ENCODE data around the gene KRT86. TPM values are rescaled to one million over a fixed set of nuclear protein-coding genes. Genes with fewer than 3 reads are reported as not detected.

KRT86 gene
- total and polyA plus RNA-seq, 5 donors, result not detected

- H3K27me3 ChIP-seq (ENCODE audit: control insufficient read depth, insufficient read depth), result no peaks in the 10 kb centered on the region
- no peak overlapping the region for H3K27ac ChIP-seq (ENCODE audit: low read length)
- no peaks in the 10 kb centered on the region for H3K9me3 ChIP-seq (ENCODE audit: control insufficient read depth, low read length)
- intact Hi-C loops (cut with DNase I), result no loop called here
- ATAC-seq (no peak), DNase-seq (no peak)
- H3K4me1 ChIP-seq (ENCODE audit: control insufficient read depth, insufficient read depth, low read length), result no peaks in the 10 kb centered on the region
- H3K4me3 ChIP-seq (ENCODE audit: low read length), result no peak overlapping the region
- WGBS, result 51% methylated on average over 1 of the region's 1 CpG
These were observed 48.6 kb downstream of the KRT86 start for GRCh38 chr12:52323001-52323400.

DNA sequence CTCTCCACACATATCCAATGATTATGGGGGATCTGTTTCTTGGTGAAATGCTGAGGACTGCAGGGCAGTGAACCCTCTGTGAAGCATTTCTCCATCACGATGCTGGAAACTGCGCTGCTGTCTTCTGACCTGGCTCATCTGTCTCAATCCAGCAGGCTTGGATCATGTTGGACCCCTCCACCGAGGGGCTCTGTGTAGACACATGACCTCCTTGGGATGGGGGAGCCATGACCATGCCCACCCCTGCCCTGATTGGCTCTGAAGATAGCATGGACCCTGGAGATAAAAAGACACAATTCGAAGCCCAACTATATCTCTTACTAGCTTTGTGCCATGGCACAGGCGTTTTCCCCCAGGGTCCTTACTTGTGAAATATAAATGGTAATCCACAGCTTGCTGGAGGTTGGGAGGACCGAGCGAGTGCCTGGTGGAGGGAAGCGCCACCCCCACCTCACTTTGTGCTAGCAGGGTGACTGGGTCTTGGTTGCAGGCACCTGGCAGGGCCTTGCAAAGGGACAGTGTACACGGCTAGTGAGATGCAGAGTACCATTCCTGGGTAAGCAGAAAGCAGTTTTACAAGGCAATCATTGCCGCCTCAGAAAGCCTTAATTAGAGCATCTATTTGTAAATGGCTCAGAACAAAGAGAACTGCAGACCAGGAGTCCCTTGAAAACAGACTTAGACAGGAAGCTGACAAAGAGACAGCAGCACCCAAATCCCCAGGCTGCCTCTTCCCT is 49.1 kb downstream of the KRT86 start:
- DNase-seq, result no peak
- Histone ChIP-seq H3K4me3 (ENCODE audit: low read length) (no peak overlapping the region), H3K9me3 (ENCODE audit: control insufficient read depth, low read length) (no peaks in the 10 kb centered on the region), H3K27ac (ENCODE audit: low read length) (no peak overlapping the region), H3K27me3 (ENCODE audit: control insufficient read depth, insufficient read depth) (no peaks in the 10 kb centered on the region), H3K4me1 (ENCODE audit: control insufficient read depth, insufficient read depth, low read length) (no peaks in the 10 kb centered on the region)
- no peak for ATAC-seq
- intact Hi-C loops (cut with DNase I), result no loop called here
- WGBS, result 86% methylated on average over 10 of the region's 10 CpGs

GRCh38 chr12:52324153-52324444 is 49.7 kb downstream of the KRT86 start:
- DNase-seq (no peak), ATAC-seq (no peak)
- no peaks in the 10 kb centered on the region for H3K4me1 ChIP-seq (ENCODE audit: control insufficient read depth, insufficient read depth, low read length)
- H3K4me3 ChIP-seq (ENCODE audit: low read length), result no peak overlapping the region
- no peak overlapping the region for H3K27ac ChIP-seq (ENCODE audit: low read length)
- no peaks in the 10 kb centered on the region for H3K9me3 ChIP-seq (ENCODE audit: control insufficient read depth, low read length)
- intact Hi-C loops (cut with DNase I), result no loop called here
- H3K27me3 ChIP-seq (ENCODE audit: control insufficient read depth, insufficient read depth), result no peaks in the 10 kb centered on the region
- WGBS, result 87% methylated on average over 3 of the region's 3 CpGs

DNA sequence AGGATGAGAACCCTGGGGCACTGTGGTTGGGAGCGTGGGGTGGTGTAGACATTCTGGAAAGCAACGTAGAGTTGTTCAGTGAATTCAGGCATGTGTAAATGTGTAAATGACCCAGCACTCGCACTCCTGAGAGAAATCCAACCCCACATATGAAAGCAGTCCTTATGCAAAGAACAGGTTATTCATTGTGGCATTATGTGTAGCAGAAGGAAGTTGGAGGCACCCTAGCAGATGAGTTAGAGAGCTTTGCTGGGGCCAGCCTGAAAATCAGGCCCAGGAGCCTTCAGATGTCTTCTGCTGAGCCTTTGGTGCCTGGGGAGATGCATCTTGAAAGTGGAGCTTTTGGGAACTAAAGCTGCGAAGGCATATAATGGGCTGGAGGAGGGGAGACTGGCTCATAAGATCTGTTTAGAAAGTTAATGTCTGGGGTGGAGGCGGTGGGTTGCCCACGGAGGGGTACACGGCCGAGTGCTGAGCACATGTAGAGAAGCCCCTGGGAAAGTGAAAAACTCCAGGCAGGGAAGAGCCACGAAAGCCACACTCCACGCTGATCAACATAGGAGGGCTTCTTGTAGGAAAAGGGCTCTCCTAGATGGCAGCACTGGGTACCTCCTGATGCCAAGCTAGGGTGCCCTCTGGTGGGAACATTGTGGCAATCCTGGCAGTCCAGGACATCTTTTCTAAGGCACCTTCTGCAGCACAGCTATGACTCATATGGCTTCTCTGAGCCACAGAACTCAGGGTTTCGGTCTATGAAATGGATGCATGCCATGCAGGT is 52.8 kb downstream of the KRT86 start:
- intact Hi-C loops (cut with DNase I), result loop anchor here (2.0 to 5.0 kb wide), 2 partner anchors 170 kb away; no protein-coding TSS in a partner anchor
- no peak overlapping the region for H3K27ac ChIP-seq (ENCODE audit: low read length)
- no peaks in the 10 kb centered on the region for H3K9me3 ChIP-seq (ENCODE audit: control insufficient read depth, low read length)
- DNase-seq (peak; percentile 70 to 81 (median 80)), ATAC-seq (peak; percentile 82)
- H3K4me3 ChIP-seq (ENCODE audit: low read length), result no peak overlapping the region
- no peaks in the 10 kb centered on the region for H3K27me3 ChIP-seq (ENCODE audit: control insufficient read depth, insufficient read depth)
- WGBS, result 52% methylated on average over 11 of the region's 11 CpGs
- no peaks in the 10 kb centered on the region for H3K4me1 ChIP-seq (ENCODE audit: control insufficient read depth, insufficient read depth, low read length)

DNA sequence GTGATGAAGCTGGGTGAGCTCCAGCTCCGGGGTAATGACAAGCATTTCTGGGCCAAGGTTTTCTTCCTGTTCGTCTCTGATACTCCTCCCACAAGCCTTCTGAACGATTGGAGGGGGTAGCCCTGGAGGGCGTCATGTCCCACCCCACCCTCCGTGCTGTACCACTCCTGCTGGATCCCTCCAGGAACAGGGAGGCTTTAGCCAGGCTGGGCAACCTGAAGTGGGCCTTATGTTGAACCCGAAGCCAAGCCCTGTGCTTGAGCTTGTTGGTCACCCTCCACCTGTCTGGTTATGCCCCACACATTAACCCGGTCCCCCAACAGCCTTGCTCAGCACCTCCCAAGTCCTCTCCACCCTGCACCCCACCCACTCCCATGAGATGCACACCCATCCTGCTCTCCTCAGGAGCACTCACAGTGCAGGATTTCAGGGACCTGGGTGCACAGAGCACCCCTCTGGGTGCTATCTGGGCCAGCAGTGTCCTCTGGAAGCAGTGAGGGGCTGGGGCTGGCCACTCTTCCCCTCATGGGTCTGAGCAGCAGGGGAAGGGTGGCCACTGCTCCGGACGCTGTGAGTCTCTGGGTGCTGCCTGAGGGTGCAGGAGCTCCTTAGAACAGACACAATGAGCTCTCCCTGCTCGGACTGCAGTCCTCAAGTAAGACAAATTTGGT is 53.5 kb downstream of the KRT86 start:
- ATAC-seq, result peak; percentile 12
- intact Hi-C loops (cut with DNase I), result loop anchor here (2.0 to 5.0 kb wide), 2 partner anchors 171 kb away; no protein-coding TSS in a partner anchor
- Histone ChIP-seq H3K27me3 (ENCODE audit: control insufficient read depth, insufficient read depth) (no peaks in the 10 kb centered on the region), H3K27ac (ENCODE audit: low read length) (no peak overlapping the region), H3K4me1 (ENCODE audit: control insufficient read depth, insufficient read depth, low read length) (no peaks in the 10 kb centered on the region), H3K9me3 (ENCODE audit: control insufficient read depth, low read length) (no peaks in the 10 kb centered on the region), H3K4me3 (ENCODE audit: low read length) (no peak overlapping the region)
- DNase-seq, result no peak
- 69% methylated on average over 10 of the region's 10 CpGs for WGBS

DNA sequence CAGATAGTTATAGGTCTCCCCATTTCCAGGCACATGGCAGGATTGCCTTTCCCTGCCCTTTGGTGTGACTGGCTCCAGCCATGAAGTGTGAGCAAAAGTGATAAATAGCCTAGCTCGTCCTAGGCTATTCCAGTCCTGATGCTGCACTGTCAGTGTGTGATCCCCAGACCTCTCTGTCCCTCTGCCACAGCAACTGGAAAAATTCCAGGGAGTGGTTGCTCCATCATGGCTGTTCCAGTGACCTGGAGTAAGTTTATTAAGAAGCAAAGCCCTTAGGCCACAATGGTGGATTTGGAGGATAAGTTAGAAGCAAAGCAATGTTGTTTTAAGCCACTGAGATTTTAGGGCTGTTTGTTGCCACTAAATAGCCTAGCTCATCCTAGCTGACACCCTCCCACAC is 56.6 kb downstream of the KRT86 start:
- H3K4me3 ChIP-seq (ENCODE audit: low read length), result no peak overlapping the region
- DNase-seq (no peak), ATAC-seq (no peak)
- no peaks in the 10 kb centered on the region for H3K4me1 ChIP-seq (ENCODE audit: control insufficient read depth, insufficient read depth, low read length)
- H3K9me3 ChIP-seq (ENCODE audit: control insufficient read depth, low read length), result no peaks in the 10 kb centered on the region
- H3K27ac ChIP-seq (ENCODE audit: low read length), result no peak overlapping the region
- no peaks in the 10 kb centered on the region for H3K27me3 ChIP-seq (ENCODE audit: control insufficient read depth, insufficient read depth)
- WGBS, result 38% methylated on average over 1 of the region's 1 CpG
- intact Hi-C loops (cut with DNase I), result no loop called here

DNA sequence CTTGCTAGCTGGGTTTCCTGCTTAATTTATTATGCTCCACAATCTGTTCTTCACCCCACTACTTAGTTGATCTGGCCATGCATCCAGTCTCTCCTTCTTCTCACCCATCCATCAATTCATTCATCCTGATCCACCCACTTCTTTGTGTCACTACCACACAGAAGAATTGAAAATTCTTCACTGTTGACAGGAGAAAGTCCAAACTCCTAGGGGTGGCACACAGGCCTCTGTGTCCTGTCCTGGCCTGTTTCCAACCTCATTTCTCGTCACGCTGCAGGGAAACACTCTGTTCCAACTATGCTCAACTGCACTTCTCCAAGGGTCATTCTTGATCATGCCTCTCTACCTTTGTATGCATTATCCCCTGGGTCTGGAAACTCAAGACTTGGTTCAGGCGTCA is 57.4 kb downstream of the KRT86 start:
- no peaks in the 10 kb centered on the region for H3K4me1 ChIP-seq (ENCODE audit: control insufficient read depth, insufficient read depth, low read length)

DNA sequence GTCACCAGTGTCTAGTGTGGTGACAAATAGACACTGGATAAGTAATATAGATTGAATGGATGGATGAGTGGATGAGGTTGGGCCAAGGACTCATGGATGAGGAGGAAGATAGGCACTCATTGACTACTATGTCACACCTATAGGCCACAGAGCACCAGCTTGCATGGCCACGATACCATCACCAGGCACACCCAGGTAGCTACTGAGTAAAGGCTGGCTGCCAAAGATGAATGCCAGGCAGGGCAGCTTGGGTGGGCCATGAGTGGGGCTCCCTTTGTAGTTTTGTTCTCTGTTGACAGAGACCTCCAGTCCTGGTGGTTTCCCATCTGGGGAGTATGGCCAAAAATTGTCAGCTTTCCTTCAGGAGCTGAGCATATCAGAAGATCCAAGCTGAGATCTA is 57.9 kb downstream of the KRT86 start:
- Histone ChIP-seq H3K4me1 (ENCODE audit: control insufficient read depth, insufficient read depth, low read length) (no peaks in the 10 kb centered on the region), H3K27me3 (ENCODE audit: control insufficient read depth, insufficient read depth) (no peaks in the 10 kb centered on the region), H3K27ac (ENCODE audit: low read length) (no peak overlapping the region), H3K4me3 (ENCODE audit: low read length) (no peak overlapping the region), H3K9me3 (ENCODE audit: control insufficient read depth, low read length) (no peaks in the 10 kb centered on the region)
- intact Hi-C loops (cut with DNase I), result no loop called here
- ATAC-seq (no peak), DNase-seq (no peak)
- WGBS, result 83% methylated on average over 1 of the region's 1 CpG

More for the DNA sequence above, 57.4 kb downstream of the KRT86 start:
- 61% methylated on average over 3 of the region's 3 CpGs for WGBS
- Histone ChIP-seq H3K4me3 (ENCODE audit: low read length) (no peak overlapping the region), H3K27me3 (ENCODE audit: control insufficient read depth, insufficient read depth) (no peaks in the 10 kb centered on the region), H3K27ac (ENCODE audit: low read length) (no peak overlapping the region), H3K9me3 (ENCODE audit: control insufficient read depth, low read length) (no peaks in the 10 kb centered on the region)
- DNase-seq (no peak), ATAC-seq (no peak)
- intact Hi-C loops (cut with DNase I), result no loop called here

- Histone ChIP-seq H3K9me3 (ENCODE audit: control insufficient read depth, low read length) (no peaks in the 10 kb centered on the region), H3K4me3 (ENCODE audit: low read length) (no peak overlapping the region), H3K27me3 (ENCODE audit: control insufficient read depth, insufficient read depth) (no peaks in the 10 kb centered on the region), H3K4me1 (ENCODE audit: control insufficient read depth, insufficient read depth, low read length) (no peaks in the 10 kb centered on the region), H3K27ac (ENCODE audit: low read length) (no peak overlapping the region)
- DNase-seq, result no peak
- WGBS, result 79% methylated on average over 3 of the region's 3 CpGs
- ATAC-seq, result no peak
- intact Hi-C loops (cut with DNase I), result no loop called here
These were observed 58.9 kb downstream of the KRT86 start for GRCh38 chr12:52333321-52333720.

DNA sequence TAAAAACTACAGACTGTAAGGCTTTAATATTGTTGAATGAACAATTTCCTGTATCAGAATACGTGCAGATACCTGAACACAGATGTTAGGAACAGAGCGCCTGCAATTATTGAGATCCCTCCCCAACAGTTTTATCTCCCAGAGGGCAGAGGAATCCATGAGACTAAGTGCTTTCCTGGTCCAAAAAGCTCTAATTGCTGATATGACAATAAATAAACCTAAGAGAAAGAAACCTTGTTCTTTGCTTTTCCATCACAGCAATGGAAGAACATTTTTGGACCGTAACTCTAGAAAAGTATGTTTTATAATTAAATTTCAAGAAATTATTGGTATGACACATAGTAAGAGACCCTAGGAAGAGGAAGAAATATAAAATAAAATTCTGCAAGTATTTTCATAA is 59.7 kb downstream of the KRT86 start:
- no peak overlapping the region for H3K4me3 ChIP-seq (ENCODE audit: low read length)
- H3K9me3 ChIP-seq (ENCODE audit: control insufficient read depth, low read length), result no peaks in the 10 kb centered on the region
- intact Hi-C loops (cut with DNase I), result no loop called here
- no peak for ATAC-seq
- 82% methylated on average over 3 of the region's 3 CpGs for WGBS
- H3K27ac ChIP-seq (ENCODE audit: low read length), result no peak overlapping the region
- no peaks in the 10 kb centered on the region for H3K27me3 ChIP-seq (ENCODE audit: control insufficient read depth, insufficient read depth)
- no peaks in the 10 kb centered on the region for H3K4me1 ChIP-seq (ENCODE audit: control insufficient read depth, insufficient read depth, low read length)
- DNase-seq, result no peak

- intact Hi-C loops (cut with DNase I), result no loop called here
- ATAC-seq (no peak), DNase-seq (no peak)
- Histone ChIP-seq H3K4me1 (ENCODE audit: control insufficient read depth, insufficient read depth, low read length) (no peaks in the 10 kb centered on the region), H3K4me3 (ENCODE audit: low read length) (no peak overlapping the region), H3K9me3 (ENCODE audit: control insufficient read depth, low read length) (no peaks in the 10 kb centered on the region), H3K27ac (ENCODE audit: low read length) (no peak overlapping the region), H3K27me3 (ENCODE audit: control insufficient read depth, insufficient read depth) (no peaks in the 10 kb centered on the region)
- WGBS, result 77% methylated on average over 4 of the region's 4 CpGs
These were observed 61.3 kb downstream of the KRT86 start for GRCh38 chr12:52335598-52336262.
